CD4-positive, alpha-beta T cell treated with Interleukin-4 for 4 hours (primary cell): ENCODE results near the gene LZIC.

Source experiments
- DNase-seq: peaks from one replicate; pipeline ENCODE4 v3.0.0-alpha.2; 2020

The LZIC gene

DNA sequence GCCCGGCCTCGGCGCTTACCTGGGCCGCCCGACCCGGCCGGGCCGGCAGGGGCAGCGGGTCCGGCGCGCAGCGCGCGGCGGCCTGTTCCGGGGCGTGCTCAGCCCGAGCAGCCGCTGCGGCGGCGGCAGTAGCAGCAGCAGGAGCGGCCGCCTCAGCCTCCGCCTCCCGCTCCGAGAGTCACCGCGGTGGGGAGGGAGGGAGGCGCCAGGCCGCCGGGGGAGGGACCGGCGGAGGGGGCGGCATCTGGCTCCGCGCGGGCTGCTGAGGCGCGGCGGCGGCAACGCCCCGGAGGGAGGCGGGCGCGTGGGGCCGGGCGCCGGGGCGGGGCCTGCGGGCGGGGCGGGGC is 33.1 kb downstream of the LZIC start, which contains the start of gene CTNNBIP1:
TSS of gene CTNNBIP1 (minus strand) at position 194 of the 347 bp plus-strand sequence. CDS start 38,205 bp downstream, outside the sequence.
- DNase-seq = no peak

DNA sequence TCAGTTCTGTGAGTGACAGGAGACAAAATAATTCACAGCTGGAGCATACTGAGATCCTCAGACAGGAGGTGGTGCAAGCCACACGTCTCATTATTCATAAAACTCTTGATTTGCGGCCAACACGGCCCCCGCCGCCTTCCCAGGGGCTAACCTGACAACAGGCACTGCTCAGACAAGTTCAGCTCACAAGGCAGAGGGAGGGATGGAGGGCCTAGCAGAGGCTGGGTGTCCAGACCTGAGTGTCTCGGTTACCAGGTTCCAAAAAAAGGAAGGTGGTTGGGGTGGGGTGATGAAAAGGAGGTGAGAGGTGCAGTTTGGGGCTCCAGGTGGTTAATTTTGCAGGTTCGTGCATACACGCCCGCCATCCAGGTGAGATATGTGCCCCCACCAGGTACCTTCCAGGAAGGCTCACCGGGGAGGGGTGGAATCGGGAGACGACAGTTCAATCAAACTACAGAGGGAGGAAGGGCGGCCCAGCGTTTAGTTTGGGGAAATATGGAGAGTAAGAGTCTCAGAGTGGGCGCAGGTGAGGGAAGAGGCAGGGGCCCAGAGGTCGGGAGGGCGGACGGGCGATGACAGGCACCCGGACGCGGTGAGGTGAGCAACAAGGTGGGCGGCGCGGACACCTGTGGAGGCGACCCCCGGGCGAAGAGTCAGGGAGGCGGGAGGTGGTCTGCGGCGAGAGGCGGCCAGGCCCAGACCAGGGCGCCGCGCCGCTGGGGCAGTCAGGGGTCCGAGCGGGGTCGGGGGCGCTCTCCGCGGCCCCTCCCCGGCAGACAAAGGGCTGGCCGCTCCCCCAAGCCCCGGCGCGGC is 33.8 kb downstream of the LZIC start:
- DNase-seq = peak; percentile 5

DNA sequence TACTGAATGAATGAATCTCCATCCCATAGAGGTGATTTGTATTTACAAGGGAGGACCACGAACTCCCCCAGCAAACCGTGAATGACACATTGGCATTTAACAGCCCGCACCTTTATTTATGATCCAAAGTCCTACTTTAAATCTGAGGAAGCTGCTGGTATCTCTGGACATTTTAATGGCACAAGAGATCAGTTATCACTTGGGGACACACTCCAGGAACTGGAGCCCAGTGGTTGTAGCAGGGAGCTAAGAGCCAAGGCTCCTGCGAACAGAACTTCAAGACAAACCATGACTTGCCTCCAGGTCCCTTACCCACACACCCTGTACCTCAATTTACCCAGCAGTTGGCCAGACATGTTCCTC is 34.3 kb downstream of the LZIC start:
- no peak for DNase-seq

DNA sequence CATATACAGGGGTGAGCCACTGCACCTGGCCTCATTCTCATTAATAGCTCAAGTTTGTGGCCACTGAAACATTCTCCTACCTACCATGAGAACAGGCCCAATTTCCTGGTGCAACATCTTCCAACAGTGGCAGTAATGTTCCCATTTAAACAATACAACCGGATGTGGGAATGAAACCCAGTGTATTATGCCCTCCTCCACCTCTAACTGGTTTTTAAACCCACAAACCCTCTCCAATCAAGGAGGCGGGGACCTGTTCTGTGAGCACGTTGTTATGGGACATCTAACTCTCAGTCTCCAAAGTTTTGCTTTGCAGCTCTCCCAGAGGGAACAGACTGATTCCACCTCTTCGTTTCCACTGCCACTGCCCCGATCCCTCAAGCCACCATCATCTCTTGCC is 35.8 kb downstream of the LZIC start:
- no peak for DNase-seq

DNA sequence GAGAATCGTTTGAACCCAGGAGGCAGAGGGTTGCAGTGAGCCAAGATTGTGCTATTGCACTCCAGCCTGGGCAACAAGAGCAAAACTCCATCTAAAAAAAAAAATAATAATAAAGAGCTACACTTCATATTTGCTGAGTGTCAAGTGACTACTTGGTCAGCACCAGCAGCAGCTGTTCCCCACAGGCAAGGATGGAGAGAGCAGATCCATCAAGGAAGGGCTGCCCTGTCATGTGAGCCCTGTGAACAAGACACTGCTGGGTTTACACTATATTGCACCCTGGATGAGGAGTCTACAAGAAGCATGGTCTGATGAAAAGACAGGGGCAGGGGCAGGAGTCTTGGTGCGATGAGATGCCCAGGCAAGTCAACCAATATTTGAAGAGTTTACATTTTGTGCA is 36.7 kb downstream of the LZIC start:
- no peak for DNase-seq

DNA sequence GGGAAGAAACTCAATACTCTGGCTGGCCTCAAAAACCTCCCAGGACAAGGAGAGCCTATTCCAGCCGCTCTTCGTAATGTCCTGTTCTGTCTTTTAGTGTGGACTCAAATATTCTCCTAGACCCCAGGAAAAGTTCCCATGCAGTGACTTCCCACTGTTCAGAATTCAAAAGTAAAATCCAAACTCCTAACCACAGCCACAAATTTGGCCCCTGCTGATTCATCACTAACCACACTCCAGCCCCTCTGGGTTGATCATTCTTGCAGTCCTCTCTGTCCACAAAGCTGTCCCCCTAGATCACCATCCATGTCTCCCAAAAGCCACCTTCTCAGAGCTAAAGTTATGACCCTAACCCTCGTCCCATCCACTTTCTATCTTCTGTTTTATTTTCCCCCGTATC is 38.2 kb downstream of the LZIC start:
- DNase-seq = no peak

DNA sequence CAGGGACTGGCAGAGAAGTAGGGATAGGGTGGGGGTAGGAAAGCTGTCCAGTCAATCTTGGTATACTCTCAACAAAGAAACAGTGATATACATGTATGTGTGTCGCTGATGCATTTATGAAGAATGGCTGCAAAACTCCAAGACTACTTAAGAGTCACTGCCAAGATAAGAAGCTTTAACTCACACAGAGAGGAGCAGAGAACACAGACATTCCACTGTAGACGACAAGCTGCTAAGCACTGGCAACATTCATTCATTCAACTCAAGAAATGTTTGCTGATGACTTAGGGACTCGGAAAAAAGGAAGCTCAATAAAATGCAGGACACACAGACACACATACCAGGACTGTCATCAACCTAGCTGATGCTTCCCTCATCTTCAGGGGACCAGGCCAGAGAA is 38.6 kb downstream of the LZIC start:
- DNase-seq = no peak

DNA sequence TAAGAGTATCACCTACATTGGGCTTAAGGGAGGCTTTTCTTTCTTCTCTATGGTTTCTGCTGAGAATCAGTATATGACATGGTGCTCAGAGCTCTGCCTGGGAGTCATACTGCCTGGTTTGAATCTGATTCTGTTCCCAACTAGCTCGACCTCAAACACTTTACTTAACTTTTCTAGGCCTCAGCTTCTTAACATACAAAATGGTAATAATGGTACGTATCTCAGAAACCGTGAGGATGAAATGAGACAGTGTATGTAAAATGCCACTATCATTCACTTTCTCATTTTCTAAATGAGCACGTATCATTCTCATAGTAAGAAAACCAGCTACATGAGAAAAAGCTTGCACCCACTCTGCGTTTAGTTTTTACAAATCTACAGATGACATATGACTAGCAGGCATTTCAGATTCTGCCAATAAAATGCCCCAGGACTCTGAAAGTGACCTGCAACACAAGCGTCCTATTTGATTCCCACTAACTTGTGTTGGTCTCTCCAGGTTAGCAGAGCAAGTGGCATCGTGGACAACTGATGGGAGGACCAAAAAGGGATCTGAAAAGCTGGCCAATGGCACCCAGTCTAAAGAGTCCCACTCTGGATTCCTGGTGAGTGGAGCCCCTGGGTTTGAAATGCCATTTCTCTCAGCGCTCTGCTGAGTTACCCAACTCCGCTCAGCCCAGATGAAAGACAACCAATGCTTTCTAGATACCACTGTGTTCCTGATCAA is 39.2 kb downstream of the LZIC start:
- DNase-seq = no peak

DNA sequence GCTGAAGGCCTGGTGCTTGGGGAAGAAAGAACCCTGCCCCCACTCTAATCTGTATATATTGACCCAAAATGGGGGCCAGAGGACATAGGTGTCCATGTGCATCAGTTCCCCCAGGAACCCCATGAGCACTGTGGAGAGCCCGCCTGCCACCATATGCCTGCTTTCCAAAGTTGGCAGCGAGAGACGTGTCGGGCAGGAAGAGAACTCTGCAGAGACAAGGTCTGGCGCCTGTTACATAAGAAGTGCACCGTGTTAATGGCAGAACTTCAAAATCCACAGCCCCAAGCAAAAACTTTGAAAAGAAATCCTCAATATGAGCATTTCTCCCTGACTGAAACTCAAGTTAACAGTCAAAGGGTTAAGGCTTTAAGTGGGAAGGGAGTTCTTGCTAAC is 41.1 kb downstream of the LZIC start:
- DNase-seq = no peak

DNA sequence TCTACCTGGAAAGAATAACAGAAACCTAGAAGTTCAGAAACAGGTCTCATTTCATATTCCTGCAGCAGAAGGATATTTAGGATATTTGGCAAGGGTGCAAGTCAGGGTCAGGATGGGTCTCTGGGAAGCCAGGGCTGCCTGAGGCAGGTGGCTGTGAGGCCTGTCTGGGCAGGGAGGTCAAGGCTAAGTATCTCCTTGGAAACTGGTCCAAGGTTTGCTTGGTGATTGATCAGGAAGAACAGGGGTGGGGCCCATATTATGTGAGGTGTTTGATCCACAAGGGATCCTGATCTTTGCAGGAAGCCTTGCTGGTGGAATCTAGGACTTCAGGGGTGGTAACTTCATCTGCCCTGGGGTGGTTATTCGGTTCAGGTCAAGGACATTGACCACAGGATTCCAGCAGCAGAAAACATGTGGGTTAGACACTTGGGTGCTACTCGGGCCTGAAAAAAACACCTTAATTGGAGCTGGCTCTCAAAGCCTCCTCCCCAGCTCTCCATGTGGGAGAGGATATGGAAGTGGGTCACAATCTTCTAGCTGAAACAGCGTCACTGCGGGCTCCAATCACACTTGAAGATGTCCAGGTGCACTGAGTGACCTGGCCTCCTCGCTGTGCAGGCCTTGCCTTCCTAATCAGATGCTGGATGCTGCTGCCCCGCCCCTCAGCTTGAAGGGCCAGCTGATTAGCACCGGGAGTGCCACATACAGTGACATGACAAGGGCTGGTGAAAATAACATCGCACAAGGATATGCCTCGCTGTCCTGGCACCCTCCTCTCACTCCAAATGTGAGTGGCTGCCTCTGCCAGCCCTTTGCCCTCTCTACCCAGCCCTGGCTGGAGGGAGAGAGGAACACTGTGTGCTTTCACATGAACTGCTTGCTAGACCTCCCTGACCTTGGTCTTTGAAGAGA is 41.8 kb downstream of the LZIC start:
- no peak for DNase-seq

DNA sequence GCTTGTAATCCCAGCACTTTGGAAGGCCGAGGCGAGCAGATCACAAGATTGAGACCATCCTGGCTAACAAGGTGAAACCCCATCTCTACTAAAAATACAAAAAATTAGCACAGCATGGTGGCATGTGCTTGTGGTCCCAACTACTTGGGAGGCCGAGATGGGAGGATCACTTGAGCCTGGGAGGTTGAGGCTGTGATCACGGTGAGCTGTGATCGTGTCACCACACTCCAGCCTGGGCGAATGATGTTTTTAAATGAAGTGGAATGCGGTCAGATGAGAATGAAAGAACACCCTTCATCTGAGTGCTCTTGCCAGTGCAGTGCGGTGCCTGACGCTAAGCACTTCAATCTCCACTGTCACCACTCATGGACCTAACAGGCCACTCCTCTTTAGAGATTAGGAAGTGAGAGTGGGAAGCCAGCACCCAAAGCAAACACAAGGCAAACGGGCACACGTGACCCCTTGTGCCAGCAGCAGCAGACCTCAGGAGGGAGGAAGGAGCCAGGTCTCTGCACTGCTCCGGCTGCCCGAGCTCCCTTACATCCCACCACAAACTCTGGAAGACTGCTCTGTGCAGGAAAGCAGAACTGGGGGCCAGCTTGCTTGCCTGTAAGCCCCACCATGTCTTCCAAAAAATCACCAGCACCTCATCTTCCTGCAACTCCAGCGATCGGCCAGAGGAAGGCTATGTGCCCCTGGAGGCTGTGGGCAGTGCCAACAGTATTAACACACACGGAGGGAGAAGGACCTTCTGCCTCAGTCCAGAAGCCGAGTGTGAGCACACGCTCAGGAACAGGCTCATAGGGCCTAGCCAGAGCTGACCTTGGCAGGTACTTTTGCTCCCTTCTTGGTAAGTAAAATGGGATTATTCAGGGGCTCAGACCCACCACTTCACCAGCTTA is 42.8 kb downstream of the LZIC start:
- peak; percentile 19 for DNase-seq

DNA sequence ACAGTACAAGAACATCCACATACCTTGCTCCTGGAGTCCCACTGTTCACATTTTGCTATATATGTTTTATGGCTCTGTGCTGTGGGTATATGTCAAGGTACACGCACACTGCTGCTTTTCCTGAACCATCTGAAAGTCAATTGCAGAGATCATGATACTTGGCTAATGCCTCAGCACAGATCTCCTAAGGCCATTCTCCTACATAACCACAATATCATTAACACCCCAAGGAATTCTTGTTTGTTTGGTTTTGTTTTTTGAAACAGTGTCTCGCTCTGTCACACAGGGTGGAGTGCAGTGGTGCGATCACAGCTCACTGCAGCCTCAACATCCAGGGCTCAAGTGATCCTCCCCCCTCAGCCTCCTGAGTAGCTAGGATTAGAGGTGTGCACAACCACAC is 49.1 kb downstream of the LZIC start:
- DNase-seq = no peak

DNA sequence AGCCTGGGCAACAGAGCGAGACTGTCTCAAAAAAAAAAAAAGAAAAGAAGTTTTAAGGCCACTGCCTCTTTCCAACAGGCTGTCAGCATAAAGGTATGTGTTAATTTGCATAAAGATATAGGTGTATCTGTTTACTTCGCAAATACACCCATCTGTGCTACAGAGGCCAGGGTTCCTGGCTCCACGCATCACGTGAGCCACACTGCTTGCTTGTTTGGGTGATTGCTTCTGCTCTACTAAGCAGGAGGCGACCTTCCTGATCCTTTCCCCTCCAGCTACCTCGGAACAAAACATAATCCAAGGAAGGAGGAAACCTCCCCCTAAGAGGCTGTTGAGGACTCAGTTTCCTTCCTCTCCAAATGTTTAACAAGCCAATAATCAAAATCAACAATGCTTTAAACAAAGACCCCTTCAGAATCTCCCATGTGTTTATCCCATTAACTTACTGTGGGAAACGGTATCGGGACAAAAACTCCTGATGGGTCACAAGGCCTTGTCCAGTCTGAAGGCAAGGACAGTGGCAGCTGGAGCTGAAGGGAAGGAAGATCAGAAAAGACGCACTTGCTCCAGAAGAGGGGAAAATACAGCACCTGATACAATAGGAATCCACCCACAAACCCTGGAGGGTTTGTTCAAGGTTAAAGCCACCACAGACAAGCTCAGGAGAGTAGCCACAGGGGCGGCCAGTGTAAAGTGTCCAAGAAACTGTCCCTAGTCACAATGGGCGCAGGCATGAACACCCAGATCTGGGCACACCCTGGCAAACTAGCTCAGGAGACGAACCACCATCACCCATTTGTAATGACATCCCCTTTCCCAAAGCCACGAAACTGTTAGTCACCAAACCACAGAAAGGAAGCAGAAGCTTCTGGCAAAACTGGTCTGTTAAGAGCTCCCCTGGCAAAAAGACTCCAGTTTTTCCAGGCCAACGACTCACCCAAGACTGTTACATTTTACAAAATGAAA is 50.3 kb downstream of the LZIC start:
- DNase-seq = peak; percentile 2

DNA sequence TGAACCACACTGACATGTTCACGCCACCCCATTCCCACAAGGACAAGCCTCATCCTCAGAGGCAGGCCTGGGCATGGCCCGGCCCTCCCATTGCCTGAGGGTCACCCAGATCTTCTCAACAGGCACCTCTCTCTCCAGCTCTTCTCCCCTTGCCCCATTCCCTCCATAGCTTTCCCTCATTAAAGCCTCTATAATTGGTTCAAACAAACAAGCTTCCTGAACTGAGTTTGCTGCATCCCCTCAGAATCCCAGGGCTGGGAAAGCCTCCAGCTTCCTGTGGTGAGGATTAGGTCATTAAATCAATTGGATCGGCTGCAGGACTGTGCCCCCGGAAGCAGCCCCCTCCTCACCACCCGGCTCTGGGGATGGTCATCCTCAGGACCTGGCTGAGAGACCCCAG is 52.0 kb downstream of the LZIC start:
- DNase-seq = no peak

DNA sequence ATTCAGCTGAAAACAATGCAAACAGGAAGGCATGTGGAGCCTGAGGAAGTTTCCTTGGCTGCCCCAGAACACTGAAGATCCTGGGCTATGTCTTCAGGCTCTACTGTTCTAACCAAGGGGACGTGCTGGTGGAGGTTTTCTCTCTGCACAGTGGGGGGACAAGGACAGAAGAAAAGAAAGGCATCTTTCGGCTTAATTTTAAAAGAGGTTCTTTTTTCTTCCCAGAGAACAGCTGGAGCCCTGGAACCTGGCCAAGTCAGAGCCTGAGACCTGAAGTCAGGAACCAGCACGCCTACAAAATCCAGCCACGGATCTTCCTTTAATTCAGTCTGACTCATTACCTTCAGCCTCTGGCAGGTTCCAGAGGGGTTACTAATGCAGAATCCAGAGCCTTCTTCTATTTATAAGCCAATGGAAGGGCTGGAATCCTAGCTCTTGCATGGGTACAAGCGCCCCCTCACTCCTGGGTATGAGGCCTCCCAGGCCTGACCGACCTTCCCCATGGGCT is 52.9 kb downstream of the LZIC start:
- DNase-seq = no peak

DNA sequence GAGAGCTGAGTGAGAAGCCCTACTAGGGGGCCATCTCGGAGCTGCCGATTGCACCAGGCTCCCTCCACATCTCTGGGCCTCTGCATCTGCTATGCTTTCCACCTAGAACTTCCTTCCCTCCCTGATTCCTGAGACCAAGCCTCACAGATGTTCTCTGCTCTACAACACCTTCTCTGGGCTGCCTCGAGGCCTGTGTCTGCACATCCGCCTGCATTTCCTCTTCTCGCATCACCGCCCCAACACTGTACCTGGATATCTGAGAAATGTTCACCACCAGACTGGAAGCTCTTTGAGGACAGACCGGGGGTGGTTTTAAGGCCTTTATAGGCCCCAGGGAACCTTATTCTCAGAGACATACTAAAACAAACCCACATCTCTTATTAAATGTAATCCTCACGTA is 53.8 kb downstream of the LZIC start:
- DNase-seq = no peak

DNA sequence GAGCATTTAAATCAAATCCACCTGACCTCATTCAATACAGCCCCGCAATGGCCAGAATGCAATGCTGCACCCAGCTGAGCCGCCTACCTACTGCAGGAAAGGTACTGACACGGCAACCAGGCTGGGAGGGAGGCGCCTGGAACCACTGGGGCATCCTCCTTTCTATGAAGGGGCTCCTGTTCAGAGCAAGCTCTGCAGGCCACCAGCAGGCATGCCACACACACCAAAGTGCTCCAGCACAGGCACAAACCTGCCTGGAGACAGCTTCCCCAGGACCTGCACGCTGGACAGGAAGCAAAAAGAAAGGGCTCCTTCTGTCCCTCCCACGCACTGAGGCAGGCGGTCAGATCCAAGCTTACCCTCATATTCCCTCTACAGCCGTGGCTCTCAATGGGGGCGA is 54.3 kb downstream of the LZIC start:
- DNase-seq = no peak

DNA sequence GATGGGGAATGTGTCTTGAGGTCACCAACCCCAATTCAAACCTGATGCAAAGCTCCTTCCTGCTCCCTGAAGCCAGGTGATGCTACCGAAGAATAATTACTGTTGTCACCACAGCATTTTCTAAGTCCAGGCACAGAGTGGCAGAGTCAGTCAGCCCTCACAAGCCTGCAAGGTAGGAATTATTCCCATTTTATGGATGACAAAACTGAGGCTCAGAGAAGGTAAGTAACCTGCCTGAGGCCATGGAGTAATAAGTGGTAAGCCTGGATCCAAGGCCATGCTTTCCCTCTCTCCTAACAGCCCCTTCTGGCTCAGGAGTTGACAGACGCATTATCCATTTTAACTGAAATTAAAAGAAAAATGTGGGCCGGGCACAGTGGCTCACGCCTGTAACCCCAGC is 56.1 kb downstream of the LZIC start:
- no peak for DNase-seq

DNA sequence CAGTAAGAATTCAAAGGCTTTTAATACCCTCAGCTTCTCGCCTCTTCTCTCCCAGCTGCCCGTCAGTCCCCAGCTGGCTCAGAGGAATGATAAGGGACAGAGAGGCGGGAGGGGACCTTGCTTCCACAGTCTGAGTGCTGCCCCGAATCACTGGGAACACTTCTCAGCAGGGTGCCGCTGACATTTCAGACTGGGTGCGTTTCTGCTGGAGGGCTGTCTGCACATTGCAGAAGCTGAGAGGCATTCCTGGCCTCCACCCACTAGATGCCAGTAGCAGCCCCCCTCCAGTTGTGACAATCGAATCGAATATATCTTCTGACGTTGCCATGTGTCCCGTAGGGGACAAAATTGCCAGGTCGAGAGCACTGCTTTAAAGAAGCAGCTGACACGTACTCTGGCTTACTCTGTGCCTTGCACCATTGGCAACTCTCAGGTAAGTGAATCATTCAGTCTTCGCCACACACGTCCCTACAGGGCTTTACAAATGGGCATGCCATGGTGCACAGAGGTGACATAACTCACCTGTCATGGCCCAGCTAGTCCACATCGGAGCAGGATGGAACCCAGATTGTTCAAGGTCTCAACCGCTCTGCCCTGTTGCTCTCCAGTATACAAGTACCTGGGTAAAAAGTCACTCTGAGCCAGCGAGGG is 57.0 kb downstream of the LZIC start:
- DNase-seq = no peak

DNA sequence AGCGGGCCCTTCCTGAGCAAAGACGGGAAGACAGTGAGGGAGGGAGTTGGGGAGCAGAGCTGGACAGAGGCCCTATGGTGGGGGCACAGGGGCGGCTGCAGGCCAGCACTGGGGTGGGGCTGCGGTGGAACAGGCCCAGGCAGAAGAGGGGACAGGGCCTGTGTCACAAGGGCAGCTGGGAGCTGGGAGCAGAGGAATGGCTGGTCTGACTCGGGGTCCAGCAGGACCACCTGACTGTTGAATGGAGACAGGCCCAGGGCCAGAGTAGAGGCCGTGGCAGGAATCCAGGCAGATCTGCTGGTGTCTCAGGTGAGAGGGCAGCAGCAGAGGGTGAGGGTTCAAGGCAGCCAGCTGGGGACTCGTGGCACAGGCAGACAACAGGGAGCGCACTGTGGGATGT is 58.4 kb downstream of the LZIC start:
- DNase-seq = no peak
